ENCODE results near the gene DLGAP1.

- no peak for TF ChIP-seq EZH2 (IDR thresholded peaks at IDR 0.05; ENCODE audit: borderline replicate concordance, low read length)
- TF ChIP-seq CTCF (IDR thresholded peaks at IDR 0.05; ENCODE audit: low read length): no peak
Measured at GRCh38 chr18:3612315-3612714, 842.8 kb downstream of the DLGAP1 start.

All from OCI-LY1 (cell line).